MCF 10A (cell line): ENCODE results near the gene PROM2. TPM values are rescaled to one million over a fixed set of nuclear protein-coding genes. Genes with fewer than 3 reads are reported as not detected.

Source experiments
- BruUV-seq: library from RNA; stranded (reverse); fragments of 400-500 nt; replicated peaks from 2 replicates; lab custom pipeline; 2021; lab: Mats Ljungman, UMichigan
- CTCF ChIA-PET: fragments of 300-600 bp; sonication (Branson Sonifier 250); formaldehyde crosslinking; extraction: SDS; loops from one replicate; lab custom pipeline; 2021; ENCODE audit warnings: antibody characterized with exemption, inconsistent platforms; lab: Yijun Ruan, JAX
- POLR2A ChIA-PET: fragments of 300-600, 350-650 bp; sonication (Branson Sonifier 250); formaldehyde crosslinking; extraction: SDS; loops from one replicate; lab custom pipeline; 2020; ENCODE audit warnings: antibody characterized with exemption, inconsistent platforms; lab: Yijun Ruan, JAX
- DNase-seq: peaks from one replicate; pipeline ENCODE4 v3.0.0-alpha.2; 2018; ENCODE audit not compliant: unreplicated experiment
- H3K27ac Mint-ChIP-seq: one replicate; pipeline ENCODE4 v1.8.0; 2022; ENCODE audit warnings: mild to moderate bottlenecking, low read depth, mixed read lengths; ENCODE audit not compliant: unreplicated experiment
- H3K27me3 Mint-ChIP-seq: one replicate; pipeline ENCODE4 v1.8.0; 2022; ENCODE audit warnings: mixed read lengths; ENCODE audit not compliant: insufficient read depth, unreplicated experiment
- H3K36me3 Mint-ChIP-seq: one replicate; pipeline ENCODE4 v1.8.0; 2022; ENCODE audit warnings: mild to moderate bottlenecking, moderate library complexity, mixed read lengths; ENCODE audit not compliant: insufficient read depth, unreplicated experiment
- H3K4me1 Mint-ChIP-seq: one replicate; pipeline ENCODE4 v1.8.0; 2022; ENCODE audit warnings: mixed read lengths; ENCODE audit not compliant: insufficient read depth, unreplicated experiment
- H3K4me3 Mint-ChIP-seq: one replicate; pipeline ENCODE4 v1.8.0; 2022; ENCODE audit warnings: mild to moderate bottlenecking, moderate library complexity, mixed read lengths; ENCODE audit not compliant: unreplicated experiment
- H3K9me3 Mint-ChIP-seq: one replicate; pipeline ENCODE4 v1.8.0; 2022; ENCODE audit warnings: mixed read lengths; ENCODE audit not compliant: unreplicated experiment
- CTCF ChIP-seq: fragments of 200-600 bp; IDR thresholded peaks from one replicate; pipeline ENCODE4 v1.8.0; 2022; ENCODE audit warnings: antibody characterized with exemption, mild to moderate bottlenecking; ENCODE audit not compliant: unreplicated experiment
- intact Hi-C: fragments of 100-400 bp; cut with micrococcal nuclease; formaldehyde crosslinking; loops from 2 replicates; pipeline ENCODE4 v1.14.1; 2022
- total RNA-seq: library from RNA; stranded (reverse); gene quantifications from 2 replicates; pipeline ENCODE4 v1.2.3, GENCODE V29; 2022

The PROM2 gene
- total RNA-seq, 1 experiment from 2014 or later: 2.6 TPM

- Mint-ChIP-seq H3K27ac (no peak overlapping the region), H3K4me1 (peaks cover 30% of the 10 kb centered on the region), H3K27me3 (no peaks in the 10 kb centered on the region), H3K4me3 (no peak overlapping the region), H3K9me3 (no peaks in the 10 kb centered on the region), H3K36me3 (no peaks in the 10 kb centered on the region)
- POLR2A ChIA-PET: interaction anchor here (0.6 to 1.4 kb wide), 4 partner anchors 19 to 33 kb away, joined by 3 to 4 read pairs (median 4); no protein-coding TSS in a partner anchor
- TF ChIP-seq CTCF: no peak
- CTCF ChIA-PET: interaction anchor here (2.1 to 4.5 kb wide), 3 partner anchors 36 to 49 kb away, joined by 9 to 48 read pairs (median 27); no protein-coding TSS in a partner anchor
- intact Hi-C loops: no loop called here
- no TSS peak for BruUV-seq
- no peak for DNase-seq
These were observed 5.3 kb downstream of the PROM2 start for GRCh38 chr2:95279435-95280035.

- no peak for DNase-seq
- no peak for TF ChIP-seq CTCF
- POLR2A ChIA-PET: interaction anchor here (1.1 kb wide), 1 partner anchor 65 kb away, joined by 3 read pairs; no protein-coding TSS in a partner anchor
- BruUV-seq: no TSS peak
- peak overlapping the region; percentile 12 for H3K27ac Mint-ChIP-seq
- no peak overlapping the region for H3K4me3 Mint-ChIP-seq
- H3K27me3 Mint-ChIP-seq: no peaks in the 10 kb centered on the region
- CTCF ChIA-PET: interaction anchor here (0.7 to 4.5 kb wide), 4 partner anchors 31 to 69 kb away, joined by 3 to 27 read pairs (median 6); no protein-coding TSS in a partner anchor
- no peaks in the 10 kb centered on the region for H3K36me3 Mint-ChIP-seq
- intact Hi-C loops: no loop called here
- H3K9me3 Mint-ChIP-seq: no peaks in the 10 kb centered on the region
- peaks cover 25% of the 10 kb centered on the region for H3K4me1 Mint-ChIP-seq
These were observed 6.8 kb downstream of the PROM2 start for GRCh38 chr2:95281071-95281470.

- Mint-ChIP-seq H3K27me3 (no peaks in the 10 kb centered on the region), H3K4me3 (no peak overlapping the region), H3K4me1 (peaks cover 19% of the 10 kb centered on the region), H3K36me3 (no peaks in the 10 kb centered on the region), H3K9me3 (no peaks in the 10 kb centered on the region), H3K27ac (peak overlapping the region; percentile 63)
- CTCF ChIA-PET: interaction anchor here (1.1 to 4.5 kb wide), 3 partner anchors 34 to 50 kb away, joined by 3 to 27 read pairs (median 9); no protein-coding TSS in a partner anchor
- POLR2A ChIA-PET: interaction anchor here (1.1 kb wide), 1 partner anchor 64 kb away, joined by 3 read pairs; no protein-coding TSS in a partner anchor
- BruUV-seq: no TSS peak
- TF ChIP-seq CTCF: no peak
- intact Hi-C loops: no loop called here
- DNase-seq: no peak
These were observed 7.5 kb downstream of the PROM2 start for GRCh38 chr2:95281786-95282185.

- intact Hi-C loops: no loop called here
- TF ChIP-seq CTCF: no peak
- peak overlapping the region; percentile 63 for H3K27ac Mint-ChIP-seq
- no TSS peak for BruUV-seq
- H3K9me3 Mint-ChIP-seq: no peaks in the 10 kb centered on the region
- no peaks in the 10 kb centered on the region for H3K36me3 Mint-ChIP-seq
- POLR2A ChIA-PET: no interaction called here
- H3K4me1 Mint-ChIP-seq: peaks cover 12% of the 10 kb centered on the region
- DNase-seq: peak; percentile 34
- H3K27me3 Mint-ChIP-seq: no peaks in the 10 kb centered on the region
- no peak overlapping the region for H3K4me3 Mint-ChIP-seq
- CTCF ChIA-PET: interaction anchor here (0.6 to 4.5 kb wide), 4 partner anchors 33 to 51 kb away, joined by 3 to 27 read pairs (median 4); no protein-coding TSS in a partner anchor
These were observed 8.2 kb downstream of the PROM2 start for GRCh38 chr2:95282458-95282857.
